ENCODE measurements around the gene EDIL3. TPM values are rescaled to one million over a fixed set of nuclear protein-coding genes. Genes with fewer than 3 reads are reported as not detected.

The EDIL3 gene
- total and polyA plus RNA-seq, 2 of the 8 experiments (the other 6 are each of a cell fraction or from before 2014, with no cell fraction given) = 14.7 to 47.2 TPM

- H2AFZ ChIP-seq (ENCODE audit: low read length) = no peak overlapping the region
- H3K36me3 ChIP-seq (ENCODE audit: control insufficient read depth in 2 of 4, insufficient read depth in 4 of 4, low read length in 3 of 4) = no peaks in the 10 kb centered on the region
- H3K4me2 ChIP-seq (ENCODE audit: insufficient read depth in 1 of 2, low read depth in 2 of 2, low read length in 2 of 2) = no peak overlapping the region
- H3K23me2 ChIP-seq (ENCODE audit: low read depth, low read length) = no peaks in the 10 kb centered on the region
- 88% methylated on average over 9 of the region's 9 CpGs; no CpG with 5 or more reads in 1 of the 2 experiments for WGBS, 2 experiments (ENCODE audit: extremely low coverage in 1 of 2, insufficient coverage in 1 of 2, insufficient read length in 1 of 2, insufficient replicate concordance in 2 of 2, low coverage in 1 of 2, low lambda C conversion rate in 2 of 2, missing lambda C conversion rate in 1 of 2)
- no peak overlapping the region for H4K91ac ChIP-seq (replicated peaks; ENCODE audit: insufficient read length, low read length)
- H3K4me3 ChIP-seq (ENCODE audit: extremely low read depth in 1 of 4, insufficient read depth in 2 of 4, low read depth in 3 of 4, low read length in 4 of 4) = no peak overlapping the region
- H3K56ac ChIP-seq (replicated peaks; ENCODE audit: insufficient read length, low read depth, low read length) = no peak overlapping the region
- POLR2A ChIA-PET (ENCODE audit: partially characterized antibody) = no interaction called here
- no peak overlapping the region for H2BK15ac ChIP-seq (ENCODE audit: low read length)
- no peak overlapping the region for H3K9ac ChIP-seq (replicated peaks in 1 of 4; ENCODE audit: extremely low read depth in 1 of 4, low read depth in 3 of 4, low read length in 3 of 4)
- no peak overlapping the region for H2BK120ac ChIP-seq (replicated peaks; ENCODE audit: low read depth, low read length)
- CTCF ChIA-PET (ENCODE audit: partially characterized antibody) = no interaction called here
- H4K5ac ChIP-seq (ENCODE audit: insufficient read length, low read depth, low read length) = no peak overlapping the region
- no peak overlapping the region for H2BK20ac ChIP-seq (ENCODE audit: low read length)
- peaks cover 0 to 49% of the 10 kb centered on the region in 2 experiments; a peak in 2 of 4 replicates for H3K79me2 ChIP-seq (ENCODE audit: control insufficient read depth in 1 of 2, insufficient read depth in 2 of 2, low read length in 2 of 2)
- H3K18ac ChIP-seq (ENCODE audit: extremely low read depth, low read length) = no peak overlapping the region
- H2AK5ac ChIP-seq (ENCODE audit: low read depth, low read length) = no peak overlapping the region
- H3K27me3 ChIP-seq (replicated peaks in 1 of 4; ENCODE audit: control insufficient read depth in 3 of 4, extremely low read depth in 1 of 4, insufficient read depth in 3 of 4, low read length in 3 of 4) = no peaks in the 10 kb centered on the region
- H3K79me1 ChIP-seq (ENCODE audit: low read depth, low read length) = no peaks in the 10 kb centered on the region
- no peak overlapping the region for H3K14ac ChIP-seq (ENCODE audit: insufficient read length)
- H4K8ac ChIP-seq (ENCODE audit: extremely low read depth, insufficient read depth, low read length) = no peak overlapping the region
- H4K20me1 ChIP-seq (replicated peaks in 1 of 2; ENCODE audit: control insufficient read depth in 1 of 2, insufficient read depth in 2 of 2, low read length in 2 of 2) = no peaks in the 10 kb centered on the region
- no peak overlapping the region for H3K23ac ChIP-seq (ENCODE audit: insufficient read length)
- no peak overlapping the region for H2BK12ac ChIP-seq (ENCODE audit: low read depth, low read length)
- no peak overlapping the region for H3K4ac ChIP-seq (replicated peaks; ENCODE audit: insufficient read length, low read depth, low read length)
- no peaks in the 10 kb centered on the region for H3K9me3 ChIP-seq (ENCODE audit: insufficient read depth in 2 of 2, low read depth in 1 of 2, low read length in 1 of 2)
- DNase-seq (ENCODE audit: low read depth in 1 of 2, low spot score in 2 of 2) = no peak
- no peak overlapping the region for H3K27ac ChIP-seq (ENCODE audit: low read depth, low read length)
- TF ChIP-seq ATF2 (IDR thresholded peaks at IDR 0.05; ENCODE audit: low read length) (no peak), POU5F1 (IDR thresholded peaks at IDR 0.05; ENCODE audit: low read depth, low read length) (no peak), USF2 (IDR thresholded peaks at IDR 0.05; ENCODE audit: low read length) (no peak), RXRA (IDR thresholded peaks at IDR 0.05; ENCODE audit: insufficient read depth, low read depth, low read length) (no peak), TCF12 (IDR thresholded peaks at IDR 0.05; ENCODE audit: low read depth, low read length) (no peak), TAF7 (optimal IDR thresholded peaks at IDR 0.05; ENCODE audit: borderline replicate concordance, low read depth, low read length) (no peak), SIRT6 (IDR thresholded peaks at IDR 0.05; ENCODE audit: low read length) (no peak), EZH2 (IDR thresholded peaks at IDR 0.05; ENCODE audit: low read depth, low read length, severe bottlenecking) (no peak), JUND (IDR thresholded peaks at IDR 0.05; ENCODE audit: low read length) (no peak), GTF2F1 (IDR thresholded peaks at IDR 0.05; ENCODE audit: borderline replicate concordance, low read depth, low read length) (no peak), SIX5 (IDR thresholded peaks at IDR 0.05; ENCODE audit: low read depth, low read length) (no peak)
- peaks cover 0 to 3% (median 0%) of the 10 kb centered on the region in 4 experiments; a peak in 1 of 7 replicates for H3K4me1 ChIP-seq (replicated peaks in 1 of 4; ENCODE audit: control insufficient read depth in 3 of 4, insufficient read depth in 4 of 4, low read length in 3 of 4)
- no peak for FAIRE-seq
- H2BK5ac ChIP-seq (ENCODE audit: low read depth, low read length) = no peak overlapping the region
These were observed 12.5 kb downstream of the EDIL3 start for GRCh38 chr5:84372066-84372695.

Measured in H1 (cell line).